Fibroblast of peridontal ligament (primary cell): Measurements from ENCODE around the gene INHA.

Experiments used
- DNase-seq: peaks from one replicate; pipeline ENCODE4 v3.0.0-alpha.2; 2010; ENCODE audit errors: extremely low read depth

Gene INHA

DNA sequence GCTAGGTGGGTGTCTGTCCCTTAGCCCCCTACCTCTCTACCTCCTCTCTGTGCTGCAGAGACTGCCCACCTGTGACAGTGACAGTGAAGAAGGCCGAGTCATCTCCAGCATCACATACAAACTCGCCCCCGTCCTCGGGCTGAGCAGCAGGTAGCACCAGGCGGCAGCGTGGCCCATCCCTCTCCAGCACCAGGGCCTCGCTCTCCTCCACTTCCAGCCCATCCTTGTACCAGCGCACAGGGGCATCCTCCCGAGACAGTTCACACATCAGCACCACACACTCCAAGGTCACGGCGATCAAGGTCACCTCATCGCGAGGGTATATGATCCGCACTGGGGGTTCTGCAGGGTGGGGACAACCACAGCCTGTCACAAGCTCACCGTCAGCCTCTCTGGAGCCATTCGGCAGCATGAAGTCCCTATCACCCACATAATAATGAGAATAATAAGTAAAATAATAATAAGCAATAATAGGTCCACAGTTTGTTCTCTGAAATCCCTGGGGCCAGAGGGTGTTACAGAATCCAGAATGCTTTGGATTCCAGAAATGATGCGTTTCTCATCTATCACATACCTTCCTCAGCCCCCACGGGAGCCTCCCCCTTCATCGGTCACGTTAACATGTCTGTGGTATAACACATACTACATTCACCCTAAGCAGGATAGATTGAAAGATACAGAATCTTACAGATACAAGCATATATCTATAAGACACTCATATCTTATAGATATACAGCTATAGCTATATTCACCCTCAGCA lies 12.8 kb upstream of the INHA start:
- no peak for DNase-seq

- DNase-seq = no peak
These were observed 11.8 kb upstream of the INHA start for GRCh38 chr2:219560037-219560892.

GRCh38 chr2:219560893-219561178 lies 11.3 kb upstream of the INHA start:
- DNase-seq = no peak

DNA sequence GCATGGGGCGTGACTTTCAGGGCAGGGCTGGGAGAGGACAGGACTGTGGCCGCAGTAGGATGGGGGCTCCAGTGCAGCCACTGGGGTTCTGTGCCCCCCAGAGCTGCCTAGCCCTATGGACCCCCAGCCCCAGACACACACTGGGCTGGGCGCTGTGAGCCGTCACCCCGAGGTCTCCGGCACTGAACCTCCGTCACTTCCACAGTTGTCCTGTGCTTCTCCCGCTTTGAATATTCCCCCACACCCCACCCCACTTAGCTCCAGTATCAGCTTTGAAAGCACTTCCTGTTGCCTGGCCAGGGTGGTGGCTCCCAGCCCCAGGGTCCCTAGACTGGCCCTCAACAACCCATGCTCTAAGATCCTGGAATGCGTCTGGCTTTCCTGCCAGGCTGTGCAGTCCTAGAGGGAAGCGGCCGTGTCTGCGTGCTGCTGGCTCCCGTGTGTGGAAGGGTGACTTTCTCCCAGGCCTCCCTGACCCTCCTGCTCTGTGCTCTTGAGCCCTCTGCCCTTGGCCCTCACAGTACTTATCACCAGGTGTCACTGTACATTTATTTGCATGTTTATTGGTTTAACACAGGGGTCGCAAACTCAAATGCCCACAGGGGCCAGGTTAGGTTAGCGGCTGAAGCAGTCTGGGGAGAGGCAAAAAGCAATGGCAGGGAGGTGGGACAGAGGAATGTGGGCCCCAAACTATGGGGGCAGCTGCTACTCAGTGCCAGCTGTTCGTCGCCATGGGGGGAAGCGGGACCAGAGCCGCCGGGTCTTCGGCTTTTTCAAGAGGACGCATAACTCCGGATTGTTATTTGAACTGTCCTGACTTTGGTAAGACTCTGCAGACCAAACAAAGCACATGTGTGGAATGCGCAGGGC lies 10.7 kb upstream of the INHA start:
- no peak for DNase-seq

DNA sequence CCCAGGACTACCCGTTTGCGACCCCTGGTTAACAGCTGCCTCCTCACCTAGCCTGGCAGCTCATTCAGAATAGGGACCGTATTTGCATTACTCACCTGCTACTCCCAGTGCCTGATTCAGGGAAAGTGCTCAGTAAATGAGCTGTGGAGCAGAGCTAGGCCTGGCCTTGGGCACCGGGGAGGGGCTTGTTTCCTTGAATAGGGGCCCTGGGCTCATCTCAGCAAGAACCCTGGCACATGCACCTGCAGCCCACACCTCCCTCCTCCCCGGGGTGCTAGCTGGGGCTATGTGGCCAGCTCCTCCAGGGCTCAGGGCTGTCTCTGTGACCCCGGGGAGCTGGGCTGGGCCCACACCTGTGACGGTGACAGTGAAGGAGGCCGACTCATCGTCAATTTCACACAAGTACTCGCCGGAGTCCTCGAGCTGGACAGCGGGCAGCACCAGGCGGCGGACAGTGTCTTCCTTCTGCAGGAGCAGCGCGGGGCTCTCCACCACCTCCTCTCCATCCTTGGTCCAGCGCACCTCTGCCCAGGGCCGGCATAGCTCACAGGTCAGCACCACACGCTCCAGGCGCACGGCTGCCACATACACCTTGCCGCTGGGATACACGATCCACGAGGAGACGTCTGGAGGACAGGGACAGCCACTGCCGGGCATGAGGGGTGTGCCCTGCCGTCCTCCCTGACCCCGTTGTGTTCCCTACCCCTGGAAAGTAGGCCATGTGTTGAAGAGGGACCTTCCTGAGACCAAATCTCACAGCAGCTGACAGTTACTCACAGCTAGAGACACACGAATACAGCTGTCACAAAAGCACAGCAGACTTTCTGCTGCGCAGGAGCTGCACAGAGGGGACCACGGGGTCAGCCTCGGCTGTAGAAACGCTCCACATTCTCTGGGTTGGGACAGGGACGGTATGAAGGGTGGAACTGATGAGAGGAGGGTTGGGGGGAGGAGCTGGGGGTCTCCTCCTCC lies 9.8 kb upstream of the INHA start:
- DNase-seq = no peak

DNA sequence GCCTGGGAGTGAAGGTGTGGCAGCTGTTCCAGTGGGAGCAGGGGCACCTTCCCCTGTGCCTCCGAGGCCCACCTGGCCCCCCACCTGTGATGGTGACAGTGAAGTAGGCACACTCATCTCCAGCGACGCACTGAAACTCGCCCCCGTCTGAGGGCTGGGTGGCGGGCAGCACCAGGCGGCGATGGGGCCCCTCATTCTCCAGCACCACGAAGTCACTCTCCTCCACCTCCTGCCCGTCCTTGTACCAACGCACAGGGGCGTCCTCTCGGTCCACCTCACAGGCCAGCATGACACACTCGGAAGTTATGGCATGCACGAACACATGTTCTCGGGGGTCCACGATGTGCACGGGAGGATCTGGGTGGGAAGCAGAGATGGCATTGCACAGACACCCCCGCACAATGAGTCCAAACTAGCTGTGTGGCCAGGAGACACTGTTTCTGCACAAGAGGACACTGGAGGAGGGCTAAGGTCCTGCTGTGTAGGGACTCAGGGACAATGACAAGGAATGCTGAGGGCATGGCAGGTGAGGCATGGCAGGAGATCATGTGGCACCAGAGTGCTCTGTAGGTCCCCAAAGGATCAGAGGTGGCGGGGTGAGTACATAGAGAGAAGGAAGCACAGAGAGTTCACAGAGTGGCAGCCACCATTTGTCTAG lies 8.7 kb upstream of the INHA start:
- DNase-seq = no peak

DNA sequence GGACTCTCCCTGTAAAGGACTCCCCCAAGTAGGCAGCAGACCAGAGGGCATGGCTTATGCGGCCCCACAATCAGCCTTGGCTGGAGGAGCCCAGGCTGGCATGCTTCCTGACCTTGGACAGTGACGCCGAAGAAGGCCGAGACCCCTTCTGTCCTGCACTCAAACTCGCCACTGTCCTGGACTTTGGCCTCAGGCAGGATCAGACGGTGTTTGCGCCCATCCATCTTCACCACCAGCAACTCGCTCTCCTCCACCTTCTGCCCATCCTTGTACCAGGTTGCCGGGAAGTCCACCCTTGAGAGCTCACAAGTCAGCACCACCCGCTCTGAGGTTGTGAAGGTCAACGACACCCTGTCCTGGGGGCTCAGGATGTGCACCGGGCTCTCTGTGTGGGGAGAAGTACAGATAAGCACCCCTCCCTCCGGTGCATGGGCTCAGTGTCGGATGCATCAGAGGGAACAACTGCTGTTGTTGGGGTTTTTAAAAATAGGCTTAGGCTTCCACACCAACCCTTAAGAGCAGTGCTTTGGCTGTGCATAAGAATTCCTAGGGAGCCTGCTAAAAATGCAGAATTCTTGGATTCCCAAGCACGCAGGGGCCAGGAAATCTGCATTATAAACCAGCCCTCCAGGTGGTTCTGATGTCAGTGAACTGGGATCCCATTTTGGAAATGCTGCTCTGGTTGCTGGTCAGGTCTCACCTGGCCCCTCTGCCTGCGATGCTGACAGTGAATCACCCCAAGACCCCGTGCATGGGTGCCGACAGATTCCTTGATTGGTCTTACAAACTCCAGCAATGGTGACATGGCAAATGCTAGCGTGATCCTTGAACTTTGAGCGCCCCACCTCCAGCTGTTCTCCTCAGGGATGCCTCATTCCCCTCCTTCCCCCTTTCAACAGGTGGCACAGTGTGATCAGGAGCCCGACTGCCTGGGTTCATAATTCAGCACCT lies 6.7 kb upstream of the INHA start:
- DNase-seq = no peak

- no peak for DNase-seq
These were observed 5.5 kb upstream of the INHA start for GRCh38 chr2:219566640-219567039.

DNA sequence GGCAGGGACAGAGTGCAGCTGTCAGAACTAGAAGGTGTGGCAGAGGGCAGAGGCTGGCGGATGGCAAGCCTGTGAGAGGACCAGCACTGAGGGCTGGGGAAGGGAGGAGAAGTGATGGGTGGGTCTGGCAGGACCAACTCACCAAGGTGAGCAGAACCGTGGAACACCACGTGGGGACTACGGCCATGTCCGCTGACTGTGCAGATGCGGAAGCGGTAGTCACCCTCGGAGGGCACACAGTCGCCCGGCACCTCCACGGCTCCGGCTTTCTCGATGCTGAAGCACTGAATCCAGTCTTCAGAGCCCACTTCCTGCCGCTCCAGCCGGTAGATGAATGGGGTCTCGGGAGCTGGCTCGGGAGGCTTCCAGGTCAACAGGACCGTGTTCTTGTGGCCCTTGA lies 5.0 kb upstream of the INHA start:
- DNase-seq = no peak

DNA sequence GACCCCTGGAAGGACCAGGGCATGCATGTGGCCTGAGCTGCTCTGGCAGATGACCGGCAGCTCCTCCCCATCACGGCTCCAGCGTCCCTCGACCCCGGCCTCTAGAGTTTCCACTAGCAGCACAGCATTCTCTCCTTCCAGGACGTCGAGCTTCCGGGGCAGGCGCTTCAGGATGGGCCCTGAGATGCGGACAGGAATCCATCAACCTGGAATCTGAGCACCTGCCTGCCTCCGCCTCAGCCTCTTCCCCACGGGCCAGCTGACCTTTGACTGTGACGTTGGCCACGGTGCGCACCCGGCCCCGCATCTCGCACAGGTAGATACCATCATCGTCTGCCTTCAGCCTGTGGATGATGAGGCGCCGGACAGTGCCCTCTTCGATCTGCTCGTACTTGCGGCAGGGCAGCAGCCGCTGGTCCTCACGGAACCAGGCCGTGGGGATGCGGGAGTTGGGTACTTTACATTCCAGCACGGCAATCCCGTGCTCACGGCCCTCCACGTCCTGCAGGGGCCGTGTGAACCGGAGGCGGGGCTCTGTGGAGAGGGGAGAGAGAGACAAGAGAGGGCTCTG lies 4.2 kb upstream of the INHA start:
- no peak for DNase-seq

DNA sequence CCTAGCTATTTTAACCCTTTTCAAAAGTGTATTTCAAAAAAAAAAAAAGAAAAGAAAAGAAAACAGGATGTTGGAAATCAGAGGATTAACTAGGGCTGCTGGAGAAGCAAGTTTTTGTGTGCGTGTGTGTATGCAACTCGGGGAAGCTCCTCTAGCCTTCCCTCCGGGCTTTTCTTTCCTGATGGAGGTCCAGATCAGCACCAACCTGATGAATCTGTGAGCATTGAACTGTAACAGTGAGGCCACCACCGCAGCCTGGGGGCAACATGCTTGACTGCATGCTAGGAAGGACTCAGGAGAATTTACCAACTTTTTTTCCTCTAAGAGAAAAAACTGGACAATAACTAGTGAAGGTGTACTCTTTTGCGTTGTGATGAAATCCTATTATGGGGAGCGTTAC lies 3.1 kb upstream of the INHA start:
- DNase-seq = no peak

- DNase-seq = no peak
These were observed 2.5 kb upstream of the INHA start for GRCh38 chr2:219569635-219570034.

GRCh38 chr2:219570194-219570923 lies 1.8 kb upstream of the INHA start:
- DNase-seq = peak; percentile 8

GRCh38 chr2:219570924-219571310 lies 1.2 kb upstream of the INHA start:
- DNase-seq = no peak

GRCh38 chr2:219571311-219572236 lies 536 bp upstream of the INHA start, which contains the start of gene OBSL1:
TSS of gene OBSL1 (minus strand) at chr2:219571539. CDS start at chr2:219571232, 307 bp downstream.
- peak; percentile 65 for DNase-seq

- no peak for DNase-seq
These were observed 1.1 kb downstream of the INHA start for GRCh38 chr2:219573166-219573565.
